NOMO-1 (cell line): ENCODE data around the gene SGCD.

ENCODE experiments used
- DNase-seq, 2 experiments: peaks; one replicate each; lab custom pipeline; 2025; ENCODE audit not compliant: unreplicated experiment in 2 of 2; lab: John Stamatoyannopoulos, UW

SGCD gene

DNA sequence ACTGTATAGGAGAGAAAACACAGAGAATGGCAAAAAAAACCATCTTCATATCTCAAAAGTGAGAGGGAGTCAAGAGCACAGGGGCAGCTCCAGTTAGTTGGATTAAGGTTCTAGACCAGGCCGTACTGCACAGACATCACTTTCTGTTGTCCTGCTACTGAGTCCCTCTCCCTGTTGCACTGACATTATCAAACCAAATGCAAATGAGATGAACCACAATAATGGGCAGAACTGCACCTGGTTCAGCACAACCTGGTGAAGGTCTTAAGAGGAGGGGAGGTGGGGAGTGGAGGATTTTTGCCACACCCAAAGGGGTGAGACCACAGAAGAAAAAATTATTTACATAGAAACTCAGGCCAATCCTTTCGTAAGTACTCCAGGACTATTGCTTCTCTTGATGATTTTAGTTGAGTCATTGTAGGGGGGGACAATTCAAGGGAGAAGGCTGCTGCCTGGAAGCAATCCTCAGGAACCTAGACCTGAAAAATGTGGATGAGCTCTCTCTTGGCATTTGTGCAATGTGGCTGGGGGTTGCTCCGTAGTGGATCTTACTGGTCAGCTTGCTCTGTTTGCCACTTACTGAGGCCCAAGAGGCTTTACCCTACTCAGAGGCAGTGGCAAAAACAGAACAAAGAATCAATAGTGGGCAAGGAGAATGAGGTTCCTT lies 428.6 kb downstream of the SGCD start:
- no peak for DNase-seq

DNA sequence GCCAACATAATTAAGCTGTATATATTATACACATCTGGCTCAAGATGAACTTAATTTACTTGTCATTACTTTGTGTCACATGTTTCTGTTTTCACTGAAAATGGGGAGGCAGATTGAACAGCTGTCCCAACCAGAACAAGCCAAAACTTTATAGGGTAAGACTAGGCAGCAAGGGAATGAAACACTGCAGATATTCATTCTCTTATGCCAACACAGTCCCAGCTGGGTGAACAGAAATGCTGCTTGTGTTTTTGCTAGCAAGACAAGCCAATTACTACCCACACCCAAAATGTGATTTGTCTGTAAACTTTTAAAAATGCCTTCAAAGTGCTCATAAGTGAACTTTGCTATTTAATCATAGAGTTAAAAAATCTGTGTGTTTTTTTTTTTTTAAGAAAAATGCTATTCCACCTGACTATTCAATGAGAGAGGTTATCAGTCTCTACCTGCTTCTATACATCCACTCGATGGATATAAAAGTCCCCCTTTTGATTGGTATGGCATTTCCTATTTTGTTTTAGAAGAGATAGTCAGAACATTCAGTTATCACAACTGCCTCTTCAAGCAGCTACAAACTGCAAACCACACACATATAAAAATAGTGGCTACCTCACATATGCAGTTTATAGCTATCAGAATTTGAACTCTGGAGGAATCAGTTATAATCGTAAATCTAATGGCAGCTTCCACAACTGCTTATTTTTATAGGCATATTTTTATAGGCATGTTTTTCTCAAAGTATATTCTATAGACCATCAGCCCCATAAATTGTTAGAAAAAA lies 431.2 kb downstream of the SGCD start:
- no peak for DNase-seq

GRCh38 chr5:156759156-156759555 lies 432.2 kb downstream of the SGCD start:
- no peak for DNase-seq

- no peak for DNase-seq
Observed at GRCh38 chr5:156762771-156763170, 435.8 kb downstream of the SGCD start.

- DNase-seq, result no peak
Observed at GRCh38 chr5:156764176-156764971, 437.4 kb downstream of the SGCD start.

- no peak for DNase-seq
Observed at GRCh38 chr5:156774273-156774672, 447.3 kb downstream of the SGCD start.

DNA sequence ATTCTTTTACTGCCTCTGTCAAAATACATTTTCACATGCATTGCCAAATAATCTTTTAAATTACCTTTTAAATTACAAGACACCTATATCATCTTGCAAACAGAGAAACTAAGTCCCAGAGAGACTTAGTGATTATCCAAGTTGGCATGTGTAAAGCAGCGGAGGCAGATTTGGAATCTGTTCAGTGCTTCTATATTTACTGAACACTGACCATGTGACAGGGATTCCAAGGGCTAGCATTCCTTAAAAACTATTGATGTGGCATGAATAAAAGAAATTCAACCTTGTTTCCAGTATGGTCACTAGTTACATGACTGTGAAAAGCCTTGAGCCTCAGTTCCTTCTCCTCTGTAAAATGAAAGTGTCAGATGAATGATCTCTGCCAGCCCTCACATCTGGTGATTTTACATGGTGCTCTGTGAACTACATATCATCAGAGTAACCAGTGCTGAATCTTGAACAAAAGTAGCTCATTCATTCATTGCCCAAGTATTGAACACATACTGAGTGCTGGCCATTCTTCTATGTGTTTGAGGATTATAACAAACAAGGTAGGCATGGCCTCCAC lies 451.3 kb downstream of the SGCD start:
- DNase-seq, result no peak

DNA sequence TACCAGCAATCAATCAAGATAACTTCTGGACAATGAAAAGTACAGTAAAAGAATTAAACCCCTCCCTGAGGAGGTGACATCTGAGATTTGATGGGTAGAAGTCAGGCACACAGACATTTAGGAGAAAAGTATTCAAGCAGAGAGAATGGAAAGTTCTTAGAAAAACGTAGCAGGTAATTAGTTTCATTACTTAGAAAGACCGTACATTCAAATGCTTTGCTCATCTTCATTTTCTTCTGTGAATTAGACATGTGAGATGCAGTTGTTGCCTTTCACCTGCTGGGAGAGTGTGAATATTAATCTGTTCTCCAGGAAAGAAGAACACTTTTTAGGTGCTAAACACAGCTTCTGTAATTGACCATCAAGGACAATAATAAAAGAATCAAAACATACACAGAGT lies 451.8 kb downstream of the SGCD start:
- no peak for DNase-seq

GRCh38 chr5:156779436-156779835 lies 452.5 kb downstream of the SGCD start:
- no peak for DNase-seq

DNA sequence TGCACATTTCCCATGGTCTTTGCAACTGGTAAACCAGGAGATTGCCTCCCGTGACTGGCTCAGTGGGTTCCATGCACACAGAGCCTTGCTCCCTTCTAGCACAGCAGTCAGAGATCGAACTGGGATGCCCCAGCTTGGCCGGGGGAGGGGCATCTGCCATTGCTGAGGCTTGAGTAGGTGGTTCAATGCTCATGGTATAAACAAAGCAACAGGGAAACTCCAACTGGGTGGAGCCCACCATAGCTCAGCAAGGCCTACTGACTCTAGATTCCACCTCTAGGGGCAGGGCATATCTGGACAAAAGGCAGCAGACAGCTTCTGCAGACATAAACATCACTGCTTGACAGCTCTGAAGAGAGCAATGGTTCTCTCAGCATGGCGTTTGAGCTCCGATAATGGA lies 456.1 kb downstream of the SGCD start:
- no peak for DNase-seq

DNA sequence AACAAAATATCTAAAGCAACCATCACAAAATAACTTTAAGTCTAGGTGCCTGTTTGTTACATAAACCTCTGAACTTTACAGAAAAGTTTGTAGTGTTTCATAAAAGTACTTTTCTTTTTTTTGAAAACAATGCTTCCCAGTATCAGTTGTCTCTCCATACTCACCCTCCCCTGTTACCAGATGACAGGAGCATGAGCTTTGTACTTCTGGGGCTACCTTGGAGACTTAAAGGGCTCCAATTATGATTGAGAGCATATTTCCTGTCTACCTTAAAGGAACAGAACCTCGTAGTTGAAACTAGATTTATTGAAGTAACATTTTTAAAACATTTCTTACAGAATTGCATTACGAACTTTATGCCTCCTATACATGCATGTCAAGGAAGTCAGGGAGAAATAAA lies 467.7 kb downstream of the SGCD start:
- DNase-seq, result no peak

DNA sequence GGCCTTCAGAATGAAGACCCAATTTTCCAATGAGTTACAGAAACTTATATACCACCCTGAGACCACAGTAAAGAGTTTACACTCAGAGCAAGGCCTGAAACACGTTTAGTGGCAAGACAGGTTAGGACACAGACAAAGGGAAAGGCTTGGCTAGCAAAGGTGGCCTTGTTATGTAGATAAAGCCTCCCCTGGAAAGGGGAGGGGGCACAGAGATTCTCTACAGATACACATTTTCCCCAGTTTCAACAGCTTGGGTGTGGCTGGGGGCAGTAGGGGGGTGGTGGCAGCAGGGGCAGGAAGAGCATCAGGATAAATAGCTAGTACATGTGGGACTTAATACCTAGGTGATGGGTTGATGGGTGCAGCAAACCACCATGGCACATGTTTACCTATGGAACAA lies 471.2 kb downstream of the SGCD start:
- no peak for DNase-seq

DNA sequence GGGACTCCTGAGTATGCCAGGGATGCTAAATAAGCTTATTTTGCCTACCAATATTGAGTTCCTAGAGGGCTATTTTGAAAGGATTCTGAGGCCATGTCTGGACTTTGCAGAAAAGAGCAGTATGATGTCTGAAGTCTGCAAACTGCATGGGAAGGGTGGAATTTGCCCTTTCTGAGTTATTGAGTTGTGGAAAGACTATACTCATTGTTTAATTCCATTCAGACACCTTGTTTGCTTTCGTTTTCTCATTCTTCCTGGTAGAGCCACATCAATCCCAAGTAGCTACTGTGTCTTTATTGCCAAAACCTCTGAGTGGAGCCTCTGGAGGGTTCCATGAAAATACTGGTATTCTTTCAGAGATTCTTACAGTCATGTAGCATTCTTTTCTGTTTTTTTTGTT lies 472.2 kb downstream of the SGCD start:
- no peak for DNase-seq

- no peak for DNase-seq
Observed at GRCh38 chr5:156800929-156801328, 474.0 kb downstream of the SGCD start.

DNA sequence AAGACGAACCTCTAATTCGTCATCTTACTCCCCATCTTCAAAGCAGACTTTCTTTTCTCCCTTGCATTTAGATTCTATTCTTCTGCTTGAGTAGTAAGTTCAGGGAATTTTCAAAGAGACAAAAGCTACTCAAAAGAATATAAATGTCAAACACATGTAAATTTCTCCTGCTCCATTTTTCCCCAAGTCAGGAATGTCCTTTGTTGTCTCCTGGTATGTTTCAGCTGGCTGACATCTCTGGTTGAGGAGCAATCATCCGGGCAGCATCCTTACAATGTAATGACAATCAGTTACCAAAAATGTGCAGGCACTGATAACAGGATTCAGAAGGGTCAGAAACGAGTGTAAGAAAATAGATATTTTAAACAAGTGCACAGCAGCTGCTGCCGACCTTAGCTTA lies 475.5 kb downstream of the SGCD start:
- DNase-seq, result no peak

GRCh38 chr5:156803404-156803803 lies 476.4 kb downstream of the SGCD start:
- DNase-seq, result no peak

- no peak for DNase-seq
Observed at GRCh38 chr5:156812959-156813358, 486.0 kb downstream of the SGCD start.

DNA sequence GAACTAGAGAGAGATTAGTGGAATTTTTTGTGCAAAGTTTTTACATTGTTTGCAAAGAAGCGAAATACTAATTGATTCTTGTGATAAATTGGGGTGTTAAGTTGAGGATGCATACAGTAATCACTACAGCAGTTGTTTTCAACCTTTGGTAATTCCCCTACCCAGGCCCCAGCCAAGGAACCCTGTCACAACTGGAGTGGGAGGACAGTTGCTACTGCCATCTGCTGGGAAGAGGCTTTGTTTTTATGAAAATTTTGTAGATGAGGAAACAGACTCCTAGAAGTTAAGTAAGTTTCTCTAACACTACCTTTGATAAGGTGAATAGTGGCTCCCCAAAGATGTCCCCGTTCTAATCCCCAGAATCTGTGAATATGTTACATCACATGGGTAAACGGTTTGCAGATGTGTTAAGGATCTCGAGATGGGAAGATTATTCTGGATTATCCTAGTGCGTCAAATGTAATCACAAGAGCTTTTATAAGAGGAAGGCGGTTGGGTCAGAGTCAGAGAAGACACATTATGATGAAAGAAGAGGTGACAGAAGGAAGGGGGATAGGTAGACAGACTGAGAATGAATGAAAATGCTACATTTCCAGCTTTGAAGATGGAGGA lies 489.1 kb downstream of the SGCD start:
- peak; percentile 11 to 37 for DNase-seq
